ENCODE measurements around the gene TIGD3.
A peak's percentile ranks its signal among the peaks of the same experiment; 100 is the strongest.

The TIGD3 gene

GRCh38 chr11:65338676-65339075 lies 15.9 kb upstream of the TIGD3 start:
- H3K9ac ChIP-seq (ENCODE audit: low read length) = peak overlapping the region; percentile 23; the same call in 1 of the 2 replicates
- peaks cover 52% of the 10 kb centered on the region for H3K36me3 ChIP-seq (ENCODE audit: insufficient read depth, low read length)

GRCh38 chr11:65340226-65340625 lies 14.3 kb upstream of the TIGD3 start:
- no peak overlapping the region for H3K4me2 ChIP-seq (ENCODE audit: low read length)
- H3K27ac ChIP-seq (ENCODE audit: low read depth, low read length, poor library complexity, severe bottlenecking) = no peak overlapping the region
- H3K9ac ChIP-seq (ENCODE audit: low read length) = no peak overlapping the region
- H3K36me3 ChIP-seq (ENCODE audit: insufficient read depth, low read length) = peaks cover 67% of the 10 kb centered on the region
- peaks cover 28% of the 10 kb centered on the region for H3K79me2 ChIP-seq (ENCODE audit: insufficient read depth, low read length)
- peaks cover 10% of the 10 kb centered on the region for H3K4me1 ChIP-seq (ENCODE audit: insufficient read depth, low read length, severe bottlenecking)
- no peaks in the 10 kb centered on the region for H3K9me3 ChIP-seq (ENCODE audit: low read length)
- no peaks in the 10 kb centered on the region for H3K9me2 ChIP-seq (ENCODE audit: low read depth, low read length)
- TF ChIP-seq CTCF (IDR thresholded peaks at IDR 0.05; ENCODE audit: low read length) = no peak
- TF ChIP-seq EZH2 (IDR thresholded peaks at IDR 0.05; ENCODE audit: borderline replicate concordance, low read length) = no peak
- H3F3A ChIP-seq (ENCODE audit: insufficient read depth, low read length) = no peaks in the 10 kb centered on the region
- no peak overlapping the region for H2AFZ ChIP-seq (ENCODE audit: low read length)
- H4K20me1 ChIP-seq (ENCODE audit: insufficient read depth, low read length) = peaks cover 3% of the 10 kb centered on the region; the same call in 1 of the 2 replicates
- no peak overlapping the region for H3K4me3 ChIP-seq (ENCODE audit: low read depth, low read length, poor library complexity, severe bottlenecking)
- no peaks in the 10 kb centered on the region for H3K27me3 ChIP-seq (ENCODE audit: insufficient read depth, low read length)

More at GRCh38 chr11:65338676-65339075, 15.9 kb upstream of the TIGD3 start:
- TF ChIP-seq EZH2 (IDR thresholded peaks at IDR 0.05; ENCODE audit: borderline replicate concordance, low read length) (no peak), CTCF (IDR thresholded peaks at IDR 0.05; ENCODE audit: low read length) (no peak)
- no peaks in the 10 kb centered on the region for H3K9me2 ChIP-seq (ENCODE audit: low read depth, low read length)
- H3K4me3 ChIP-seq (ENCODE audit: low read depth, low read length, poor library complexity, severe bottlenecking) = no peak overlapping the region
- H3K79me2 ChIP-seq (ENCODE audit: insufficient read depth, low read length) = peaks cover 41% of the 10 kb centered on the region
- peaks cover 3% of the 10 kb centered on the region; the same call in 1 of the 2 replicates for H4K20me1 ChIP-seq (ENCODE audit: insufficient read depth, low read length)
- H3K27ac ChIP-seq (ENCODE audit: low read depth, low read length, poor library complexity, severe bottlenecking) = no peak overlapping the region
- H3F3A ChIP-seq (ENCODE audit: insufficient read depth, low read length) = no peaks in the 10 kb centered on the region
- peaks cover 20% of the 10 kb centered on the region for H3K4me1 ChIP-seq (ENCODE audit: insufficient read depth, low read length, severe bottlenecking)
- H3K9me3 ChIP-seq (ENCODE audit: low read length) = no peaks in the 10 kb centered on the region
- no peak overlapping the region for H2AFZ ChIP-seq (ENCODE audit: low read length)
- H3K4me2 ChIP-seq (ENCODE audit: low read length) = peak overlapping the region; percentile 32; the same call in 1 of the 2 replicates
- H3K27me3 ChIP-seq (ENCODE audit: insufficient read depth, low read length) = no peaks in the 10 kb centered on the region

- TF ChIP-seq EZH2 (IDR thresholded peaks at IDR 0.05; ENCODE audit: borderline replicate concordance, low read length) (no peak), CTCF (IDR thresholded peaks at IDR 0.05; ENCODE audit: low read length) (no peak)
- Histone ChIP-seq H3K79me2 (ENCODE audit: insufficient read depth, low read length) (peaks cover 16% of the 10 kb centered on the region), H3F3A (ENCODE audit: insufficient read depth, low read length) (no peaks in the 10 kb centered on the region), H3K4me1 (ENCODE audit: insufficient read depth, low read length, severe bottlenecking) (peaks cover 7% of the 10 kb centered on the region), H3K27me3 (ENCODE audit: insufficient read depth, low read length) (no peaks in the 10 kb centered on the region), H3K9ac (ENCODE audit: low read length) (no peak overlapping the region), H3K9me2 (ENCODE audit: low read depth, low read length) (no peaks in the 10 kb centered on the region), H4K20me1 (ENCODE audit: insufficient read depth, low read length) (peaks cover 3% of the 10 kb centered on the region; the same call in 1 of the 2 replicates), H3K4me2 (ENCODE audit: low read length) (no peak overlapping the region), H2AFZ (ENCODE audit: low read length) (no peak overlapping the region), H3K36me3 (ENCODE audit: insufficient read depth, low read length) (peaks cover 76% of the 10 kb centered on the region), H3K27ac (ENCODE audit: low read depth, low read length, poor library complexity, severe bottlenecking) (no peak overlapping the region), H3K4me3 (ENCODE audit: low read depth, low read length, poor library complexity, severe bottlenecking) (no peak overlapping the region), H3K9me3 (ENCODE audit: low read length) (no peaks in the 10 kb centered on the region)
Observed at GRCh38 chr11:65341856-65342255, 12.7 kb upstream of the TIGD3 start.
